OCI-M1 (cell line): Measurements from ENCODE around the gene ZNF701.
"Not testable (repeated sequence)": the region's sequence is repeated elsewhere in the genome, so short reads cannot be mapped to it uniquely, and the experiment has no call there.

Experiments used
- DNase-seq: peaks from one replicate; lab custom pipeline; 2025; lab: John Stamatoyannopoulos, UW

Gene ZNF701

DNA sequence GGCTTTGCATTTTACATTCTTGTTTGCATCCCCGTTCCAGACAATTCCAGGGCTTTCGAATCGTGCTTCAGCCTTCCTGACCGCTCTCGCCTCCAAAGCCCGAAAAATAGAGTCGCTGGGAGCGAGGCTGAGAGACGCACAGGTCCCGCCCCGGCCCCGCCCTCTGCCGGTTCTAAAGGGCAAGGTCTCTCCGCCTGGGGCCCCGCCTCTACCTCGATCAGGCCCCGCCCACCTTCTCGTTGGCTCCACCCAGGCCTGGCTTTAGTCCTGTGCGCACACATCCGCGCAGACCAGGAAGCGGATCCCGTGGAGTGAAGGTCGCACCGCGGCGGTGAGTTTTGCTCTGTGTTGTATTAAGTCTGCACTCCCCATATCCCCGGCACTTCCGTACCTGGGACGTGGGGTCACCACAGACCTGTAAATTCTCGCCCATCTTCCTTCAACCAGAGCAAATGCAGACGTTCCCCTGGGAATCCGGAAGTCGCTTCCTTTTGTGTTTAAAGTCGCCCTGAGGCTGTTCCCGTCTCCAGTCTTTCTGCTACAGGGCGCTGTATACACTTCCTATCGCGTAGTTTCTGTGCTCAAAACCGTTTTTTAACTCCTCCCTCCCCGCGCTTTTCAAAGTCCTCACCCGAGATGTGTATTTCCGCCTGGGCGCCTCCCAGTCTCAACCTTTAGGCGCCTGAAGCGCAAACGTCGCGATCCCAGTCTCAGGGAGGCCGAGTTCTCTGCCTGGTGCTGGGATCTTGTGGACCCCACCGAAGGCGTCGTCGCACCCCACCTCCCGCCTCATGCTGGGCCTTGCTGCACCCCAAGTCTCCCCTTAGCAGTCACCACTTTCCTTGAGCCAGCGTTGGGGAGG, at the start of gene ZNF701:
Gene ZNF701 (plus strand): TSS at position 288 of the 862 bp plus-strand sequence. CDS start 3,861 bp downstream, outside the sequence.
- DNase-seq = peak; percentile 98

DNA sequence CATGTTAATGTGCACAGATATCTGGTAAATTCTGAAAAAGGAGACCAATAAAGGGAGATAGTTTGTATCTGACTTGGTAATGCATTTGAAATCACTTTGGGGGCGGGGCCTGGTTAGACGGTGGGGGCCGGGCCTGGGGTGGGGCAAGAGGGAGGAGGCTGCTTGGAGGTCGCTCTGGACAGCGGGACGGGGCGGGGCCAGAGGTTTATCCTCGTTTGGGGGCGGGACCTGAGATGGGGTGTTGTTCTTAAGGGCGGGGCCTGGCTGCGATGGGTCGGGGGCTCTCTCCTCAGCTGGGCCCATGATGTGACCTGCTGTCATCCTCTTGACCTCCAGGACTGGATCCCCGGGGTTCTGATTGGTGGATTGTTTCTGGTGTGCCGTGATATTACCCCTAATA, 47.5 kb upstream of the ZNF701 start:
- no peak for DNase-seq

DNA sequence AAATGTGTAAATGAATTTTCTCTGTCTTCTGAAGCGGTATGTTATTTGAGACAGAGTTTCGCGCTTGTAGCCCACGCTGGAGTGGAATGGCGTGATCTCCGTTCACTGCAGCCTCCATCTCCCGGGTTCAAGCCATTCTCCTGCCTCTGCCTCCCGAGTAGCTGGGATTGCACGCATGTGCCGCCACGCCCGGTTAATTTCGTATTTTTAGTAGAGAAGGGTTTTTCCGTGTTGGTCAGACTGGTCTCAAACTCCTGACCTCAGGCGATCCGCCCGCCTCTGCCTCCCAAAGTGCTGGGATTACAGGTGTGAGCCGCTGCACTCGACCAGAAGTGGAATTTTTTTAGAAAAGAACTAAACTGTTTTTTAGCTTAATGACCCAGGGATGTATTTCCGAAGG, 46.0 kb upstream of the ZNF701 start:
- DNase-seq = no peak

DNA sequence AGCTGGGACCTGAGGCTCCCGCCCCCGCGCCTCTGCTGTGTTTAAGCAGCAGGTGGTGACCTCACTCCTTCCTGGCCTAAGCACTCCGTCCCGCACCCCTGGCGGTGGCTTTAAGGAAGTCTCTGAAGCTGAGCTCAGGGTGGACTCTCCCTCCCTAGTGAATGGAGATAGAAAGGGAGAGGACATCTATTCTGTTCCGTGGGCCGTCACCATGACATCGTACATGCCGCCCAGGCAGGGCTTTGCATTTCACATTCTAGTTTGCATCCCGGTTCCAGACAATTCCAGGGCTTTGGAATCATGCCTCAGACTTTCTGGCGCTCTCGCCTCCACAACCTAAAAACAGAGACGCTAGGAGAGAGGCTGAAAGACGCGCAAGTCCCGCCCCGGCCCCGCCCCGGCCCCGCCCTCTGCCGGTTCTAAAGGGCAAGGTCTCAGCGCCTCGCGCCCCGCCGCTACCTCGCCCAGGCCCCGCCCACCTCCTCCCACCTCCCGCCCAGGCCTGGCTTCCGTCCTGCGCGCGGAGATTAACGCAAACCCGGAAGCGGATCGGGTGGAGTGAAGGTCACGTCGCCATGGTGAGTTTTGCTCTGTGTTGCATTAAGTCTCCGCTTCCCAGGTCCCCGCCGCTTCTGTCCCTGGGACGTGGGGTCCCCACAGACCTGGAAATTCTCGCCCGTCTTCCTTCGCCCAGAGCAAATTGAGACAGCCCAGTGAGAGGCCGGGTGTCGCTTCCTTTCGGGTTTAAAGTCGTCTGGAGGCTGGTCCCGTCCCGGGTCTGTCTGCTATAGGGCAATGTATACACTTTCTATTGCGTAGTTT, 42.7 kb upstream of the ZNF701 start, which contains the start of gene ZNF808:
Gene ZNF808 (plus strand): TSS at position 535 of the 822 bp plus-strand sequence. CDS start 15,617 bp downstream, outside the sequence.
- DNase-seq = peak; percentile 97

DNA sequence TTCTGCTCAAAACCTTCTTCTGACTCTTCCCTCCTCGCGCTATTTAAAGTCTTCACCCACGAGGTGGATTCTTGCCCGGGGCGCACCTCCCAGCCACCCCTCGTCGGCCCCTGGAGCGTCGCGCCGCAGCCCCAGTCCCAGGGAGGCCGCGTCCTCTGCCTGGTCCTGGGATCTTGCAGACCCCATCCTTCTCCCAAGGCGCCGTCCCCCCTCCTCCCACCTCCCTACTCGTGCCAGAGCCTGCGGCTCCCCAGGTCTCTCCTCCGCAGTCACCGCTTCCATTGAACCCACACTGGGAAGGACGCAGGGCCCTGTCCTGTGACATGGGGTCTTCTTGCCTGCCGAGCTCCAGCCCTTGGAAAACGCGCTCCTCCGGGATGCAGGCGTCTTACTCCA, 42.1 kb upstream of the ZNF701 start:
- no peak for DNase-seq

DNA sequence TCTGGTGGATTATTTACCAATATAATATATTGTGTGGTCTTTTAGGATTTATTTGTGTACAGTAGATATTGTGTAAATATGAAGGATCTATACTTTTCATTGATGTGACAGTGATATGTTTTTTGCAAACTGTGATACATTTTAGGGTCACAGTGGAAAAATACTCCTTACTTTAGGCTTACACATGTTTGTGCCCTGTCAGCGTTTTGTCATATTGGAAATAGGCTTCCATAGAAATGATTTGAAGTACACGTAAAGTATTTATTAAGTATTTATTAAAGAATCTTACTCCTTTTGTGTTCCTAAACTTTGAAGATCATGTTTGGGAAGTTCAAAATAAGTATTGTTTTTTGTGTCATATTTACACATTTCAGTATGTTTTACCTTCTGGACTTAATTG, 37.6 kb upstream of the ZNF701 start:
- no peak for DNase-seq

DNA sequence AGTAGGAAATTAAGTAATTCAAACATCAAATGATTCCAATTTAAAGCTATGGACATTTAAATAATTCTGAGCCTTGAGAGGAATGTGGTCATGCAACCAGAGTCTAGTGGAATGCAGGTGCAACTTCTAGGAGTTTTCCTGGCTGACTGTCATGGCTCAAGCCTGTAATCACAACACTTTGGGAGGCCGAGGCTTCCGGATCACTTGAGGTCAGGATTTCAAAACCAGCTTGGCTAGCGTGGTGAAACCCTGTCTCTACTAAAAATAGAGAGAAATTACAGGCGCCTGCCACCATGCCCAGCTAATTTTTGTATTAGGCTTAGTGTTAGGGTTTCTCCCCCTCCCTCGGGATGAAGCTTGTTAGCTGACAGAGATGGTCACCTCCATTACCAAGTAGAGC, 36.2 kb upstream of the ZNF701 start:
- no peak for DNase-seq

DNA sequence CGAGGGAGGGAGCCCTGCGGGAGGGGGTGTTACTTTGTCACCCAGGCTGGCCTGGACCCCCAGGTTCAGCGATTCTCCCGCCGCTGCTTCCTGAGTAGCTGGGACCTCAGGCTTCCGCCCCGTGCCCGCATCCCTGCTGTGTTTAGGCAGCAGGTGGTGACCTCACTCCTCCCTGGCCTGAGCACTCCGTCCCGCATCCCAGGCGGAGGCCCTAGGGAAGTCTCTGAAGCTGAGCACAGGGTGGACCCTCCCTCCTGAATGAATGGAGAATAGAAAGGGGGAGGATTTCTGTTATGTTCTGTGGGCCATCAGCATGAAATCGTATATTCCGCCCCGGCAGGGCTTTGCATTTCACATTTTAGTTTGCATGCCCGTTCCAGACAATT, 34.7 kb upstream of the ZNF701 start:
- DNase-seq = not testable (repeated sequence)

DNA sequence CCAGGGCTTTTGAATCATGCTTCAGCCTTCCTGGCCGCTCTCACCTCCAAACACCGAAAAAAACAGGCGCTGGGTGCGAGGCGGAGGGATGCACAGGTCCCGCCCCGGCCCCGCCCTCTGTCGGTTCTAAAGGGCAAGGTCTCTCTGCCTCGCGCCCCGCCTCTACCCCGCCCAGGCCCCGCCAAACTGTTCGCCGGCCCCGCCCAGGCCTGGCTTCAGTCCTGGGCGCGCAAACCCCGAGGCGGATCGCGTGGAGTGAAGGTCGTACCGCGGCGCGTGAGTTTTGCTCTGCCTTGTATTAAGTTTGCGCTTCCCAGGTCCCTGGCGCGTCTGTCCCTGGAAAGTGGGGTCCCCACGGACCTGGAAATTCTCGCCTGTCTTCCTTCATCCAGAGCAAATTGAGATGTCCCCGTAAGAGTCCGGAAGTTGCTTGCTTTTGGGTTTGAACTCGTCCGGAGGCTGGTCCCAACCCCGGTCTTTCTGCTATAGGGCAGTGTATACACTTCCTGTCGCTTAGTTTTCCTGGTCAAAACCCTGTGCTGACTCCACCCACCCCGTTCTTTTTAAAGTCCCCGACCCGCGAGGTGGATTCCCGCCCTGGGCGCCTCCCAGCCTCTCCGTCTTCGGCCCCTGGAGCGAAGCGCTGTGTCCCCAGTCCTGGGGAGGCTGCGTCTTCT, 34.2 kb upstream of the ZNF701 start:
- DNase-seq = peak; percentile 96

DNA sequence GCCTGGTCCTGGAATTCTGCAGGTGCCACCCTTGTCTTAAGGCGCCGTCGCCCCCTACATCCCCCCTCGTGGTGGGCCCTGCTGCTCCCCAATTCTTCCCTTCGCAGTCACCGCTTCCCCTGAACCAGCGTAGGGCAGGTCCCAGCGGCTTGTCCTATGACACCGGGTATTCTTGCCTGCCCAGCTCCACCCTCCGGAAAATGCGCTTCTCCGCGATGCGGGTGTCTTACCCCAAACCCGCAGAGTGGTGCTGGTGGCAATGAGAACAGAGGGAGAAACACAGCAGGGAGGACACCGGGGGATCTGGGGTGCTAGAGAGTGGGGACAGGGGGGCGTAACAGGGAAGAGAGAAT, 33.7 kb upstream of the ZNF701 start:
- peak; percentile 63 for DNase-seq

DNA sequence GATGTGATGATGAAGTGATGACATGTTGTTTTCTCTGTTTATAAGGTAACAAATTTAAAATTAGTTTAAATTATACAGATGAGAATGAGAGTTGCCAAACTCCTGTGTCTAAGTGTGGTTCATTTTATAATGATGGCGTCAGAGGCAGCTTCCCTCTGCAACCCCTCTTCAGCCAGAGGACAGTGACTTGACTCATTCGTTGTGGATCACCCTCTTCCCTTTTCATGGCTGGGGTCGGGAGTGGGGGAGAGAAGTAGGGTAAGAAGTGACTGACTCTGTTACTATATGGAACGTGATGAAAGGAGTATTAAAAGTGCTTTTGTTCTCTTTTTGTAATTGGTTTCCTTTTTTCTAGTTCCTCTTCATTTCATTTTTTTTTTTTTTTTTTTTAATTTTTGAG, 31.3 kb upstream of the ZNF701 start:
- not testable (repeated sequence) for DNase-seq

DNA sequence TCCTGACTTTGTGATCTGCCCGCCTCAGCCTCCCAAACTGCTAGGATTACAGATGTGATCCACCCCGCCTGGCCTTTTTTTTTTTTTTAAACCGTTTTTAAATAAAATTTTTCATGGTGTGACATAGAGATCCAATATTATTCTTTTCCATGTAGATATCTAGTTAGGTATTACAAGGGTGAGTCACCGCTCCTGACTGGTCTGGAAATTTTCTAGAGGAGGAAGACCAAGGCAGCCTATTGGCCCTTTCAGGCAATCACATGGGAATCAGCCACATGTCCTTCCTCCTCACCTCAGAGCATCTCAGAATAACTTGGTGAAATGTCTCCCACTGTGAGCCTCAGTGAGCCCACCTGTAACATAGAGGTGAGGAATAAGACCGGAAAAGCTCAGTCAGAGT, 28.9 kb upstream of the ZNF701 start:
- not testable (repeated sequence) for DNase-seq

DNA sequence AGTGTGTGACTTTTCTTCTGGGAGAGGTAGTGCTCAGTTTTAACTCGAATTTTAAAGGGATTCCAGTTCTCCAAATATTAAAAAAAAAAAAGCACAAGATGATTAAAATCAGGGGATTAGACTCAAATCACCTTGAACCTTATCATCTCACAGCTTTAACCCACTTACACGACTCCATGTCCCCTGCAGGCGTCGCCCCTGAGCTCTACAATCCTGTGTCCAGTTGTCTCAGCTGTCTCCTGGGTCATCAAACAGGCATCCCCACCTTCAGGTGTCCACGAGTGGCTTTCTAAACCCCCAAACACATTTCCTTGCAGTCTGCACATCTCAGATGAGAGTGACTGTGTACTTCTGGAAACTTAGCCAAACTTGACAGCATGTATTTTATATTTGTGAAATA, 28.5 kb upstream of the ZNF701 start:
- DNase-seq = no peak

DNA sequence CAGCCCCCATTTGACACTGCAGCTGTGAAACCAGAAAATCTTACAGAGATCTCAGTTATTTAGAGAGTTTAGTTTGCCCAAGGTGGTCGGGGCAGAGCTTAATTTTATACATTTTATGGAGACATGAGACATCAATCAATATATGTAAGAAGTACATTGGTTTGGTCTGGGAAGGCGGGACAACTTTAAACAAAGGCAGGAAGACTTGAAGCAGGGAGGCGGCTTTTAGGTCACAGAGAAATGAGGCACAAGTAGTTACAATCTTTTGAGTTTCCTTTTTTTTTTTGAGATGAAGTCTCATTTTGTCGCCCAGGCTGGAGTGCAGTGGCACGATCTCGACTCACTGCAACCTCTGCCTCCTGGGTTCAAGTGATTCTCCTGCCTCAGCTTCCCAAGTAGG, 27.5 kb upstream of the ZNF701 start:
- DNase-seq = not testable (repeated sequence)

DNA sequence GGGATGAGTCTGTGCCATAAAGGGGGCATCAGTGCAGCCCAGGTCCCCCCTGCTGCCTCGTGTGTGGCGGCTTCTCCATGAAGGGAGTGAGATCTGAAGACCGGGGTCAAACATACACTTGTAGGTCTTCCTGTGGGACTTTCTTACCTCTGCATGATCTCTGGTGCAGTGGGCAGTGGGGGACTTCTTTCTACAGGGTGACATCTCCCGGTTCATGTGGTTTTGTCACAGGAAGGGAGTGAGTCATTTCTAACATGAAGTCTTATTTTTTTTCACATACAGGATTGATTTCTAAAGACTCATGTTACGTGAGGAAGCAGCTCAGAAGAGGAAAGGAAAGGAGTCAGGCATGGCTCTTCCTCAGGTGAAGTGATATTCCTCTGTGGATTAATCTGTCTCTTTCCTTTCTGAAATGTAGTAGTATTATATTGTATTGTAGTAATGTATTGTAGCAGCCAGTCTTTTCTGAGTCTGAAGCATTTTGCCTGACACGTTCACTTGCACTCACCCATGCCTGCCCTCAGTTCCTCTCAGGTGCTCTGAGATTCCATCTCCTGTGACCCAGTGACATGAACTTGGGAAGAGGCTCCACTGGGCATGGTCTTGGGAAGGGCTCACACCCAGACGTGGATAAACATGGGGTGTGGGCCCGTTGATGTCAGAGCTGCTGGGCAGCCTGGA, 27.0 kb upstream of the ZNF701 start:
- no peak for DNase-seq

DNA sequence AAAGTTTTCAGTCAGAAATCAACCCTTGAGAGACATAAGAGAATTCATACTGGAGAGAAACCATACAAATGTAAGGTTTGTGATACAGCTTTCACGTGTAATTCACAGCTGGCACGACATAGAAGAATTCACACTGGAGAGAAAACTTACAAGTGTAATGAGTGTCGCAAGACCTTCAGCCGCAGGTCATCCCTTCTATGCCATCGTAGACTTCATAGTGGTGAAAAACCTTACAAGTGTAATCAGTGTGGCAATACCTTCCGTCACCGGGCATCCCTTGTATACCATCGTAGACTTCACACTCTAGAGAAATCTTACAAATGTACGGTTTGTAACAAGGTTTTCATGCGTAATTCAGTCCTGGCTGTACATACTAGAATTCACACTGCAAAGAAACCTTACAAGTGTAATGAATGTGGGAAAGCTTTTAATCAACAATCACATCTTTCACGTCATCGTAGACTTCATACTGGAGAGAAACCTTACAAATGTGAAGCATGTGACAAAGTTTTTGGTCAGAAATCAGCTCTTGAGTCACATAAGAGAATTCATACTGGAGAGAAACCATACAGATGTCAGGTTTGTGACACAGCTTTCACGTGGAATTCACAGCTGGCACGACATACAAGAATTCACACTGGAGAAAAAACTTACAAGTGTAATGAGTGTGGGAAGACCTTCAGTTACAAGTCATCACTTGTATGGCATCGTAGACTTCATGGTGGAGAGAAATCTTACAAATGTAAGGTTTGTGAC, 15.7 kb upstream of the ZNF701 start:
- DNase-seq = peak; percentile 9

DNA sequence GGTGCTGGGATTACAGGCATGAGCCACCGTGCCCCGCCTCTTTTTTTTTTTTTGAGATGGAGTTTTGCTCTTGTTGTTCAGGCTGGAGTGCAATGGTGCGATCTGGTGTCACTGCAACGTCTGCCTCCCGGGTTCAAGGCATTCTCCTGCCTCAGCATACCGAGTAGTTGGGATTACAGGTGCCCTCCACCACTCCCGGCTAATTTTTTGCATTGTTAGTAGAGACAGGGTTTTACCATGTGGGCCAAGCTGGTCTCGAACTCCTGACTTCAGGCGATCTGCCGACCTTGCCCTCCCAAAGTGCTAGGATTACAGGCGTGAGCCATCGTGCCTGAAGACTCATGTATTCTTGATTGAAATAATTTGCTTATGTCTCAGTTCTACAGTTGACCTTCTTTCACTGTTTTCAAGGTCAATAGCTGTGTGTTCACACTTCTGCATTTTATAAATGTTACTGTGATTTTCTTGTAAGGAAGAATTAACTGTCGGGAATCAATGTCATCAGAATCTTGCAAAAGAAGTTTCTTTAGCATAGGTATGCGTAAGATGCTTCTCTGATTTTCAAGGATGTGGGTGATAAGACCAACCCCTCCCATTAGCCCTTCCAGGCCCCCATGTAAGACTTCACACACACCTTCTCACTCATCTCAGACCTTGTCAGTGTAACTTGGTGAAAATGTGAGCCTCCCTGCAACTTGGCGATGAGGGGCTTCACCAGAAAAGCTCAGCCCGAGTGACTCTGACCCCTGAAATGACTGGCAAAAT, 12.7 kb upstream of the ZNF701 start:
- DNase-seq = no peak

DNA sequence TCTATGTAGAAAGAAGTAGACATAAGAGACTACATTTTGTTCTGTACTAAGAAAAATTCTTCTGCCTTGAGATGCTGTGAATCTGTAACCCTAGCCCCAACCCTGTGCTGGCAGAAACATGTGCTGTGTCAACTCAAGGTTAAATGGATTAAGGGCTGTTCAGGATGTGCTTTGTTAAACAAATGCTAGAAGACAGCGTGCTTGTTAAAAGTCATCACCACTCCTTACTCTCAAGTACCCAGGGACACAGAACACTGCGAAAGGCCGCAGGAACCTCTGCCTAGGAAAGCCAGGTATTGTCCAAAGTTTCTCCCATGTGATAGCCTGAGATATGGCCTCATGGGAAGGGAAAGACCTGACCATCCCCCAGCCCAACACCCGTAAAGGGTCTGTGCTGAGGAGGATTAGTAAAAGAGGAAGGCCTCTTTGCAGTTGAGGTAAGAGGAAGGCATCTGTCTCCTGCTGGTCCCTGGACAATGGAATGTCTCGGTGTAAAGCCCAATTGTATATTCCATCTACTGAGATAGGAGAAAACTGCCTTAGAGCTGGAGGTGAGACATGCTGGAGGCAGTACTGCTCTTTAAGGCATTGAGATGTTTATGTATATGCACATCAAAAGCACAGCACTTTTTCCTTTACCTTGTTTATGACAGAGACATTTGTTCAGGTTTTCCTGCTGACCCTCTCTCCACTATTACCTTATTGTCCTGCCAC, 11.2 kb upstream of the ZNF701 start:
- not testable (repeated sequence) for DNase-seq

DNA sequence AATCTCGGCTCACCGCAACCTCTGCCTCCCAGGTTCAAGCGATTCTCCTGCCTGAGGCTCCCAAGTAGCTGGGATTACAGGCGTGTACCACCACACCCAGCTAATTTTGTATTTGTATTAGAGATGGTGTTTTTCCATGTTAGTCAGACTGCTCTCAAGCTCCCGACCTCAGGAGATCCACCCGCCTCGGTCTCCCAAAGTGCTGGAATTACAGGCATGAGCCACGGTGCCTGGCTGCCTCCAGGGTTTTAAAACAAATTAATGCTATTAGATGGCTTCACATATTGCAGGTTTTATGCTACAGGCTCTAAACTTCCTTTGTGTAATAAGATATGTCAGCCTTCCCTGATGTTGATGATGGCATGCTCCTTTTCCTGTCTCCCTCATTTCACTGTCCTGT, 8.5 kb upstream of the ZNF701 start:
- DNase-seq = not testable (repeated sequence)

DNA sequence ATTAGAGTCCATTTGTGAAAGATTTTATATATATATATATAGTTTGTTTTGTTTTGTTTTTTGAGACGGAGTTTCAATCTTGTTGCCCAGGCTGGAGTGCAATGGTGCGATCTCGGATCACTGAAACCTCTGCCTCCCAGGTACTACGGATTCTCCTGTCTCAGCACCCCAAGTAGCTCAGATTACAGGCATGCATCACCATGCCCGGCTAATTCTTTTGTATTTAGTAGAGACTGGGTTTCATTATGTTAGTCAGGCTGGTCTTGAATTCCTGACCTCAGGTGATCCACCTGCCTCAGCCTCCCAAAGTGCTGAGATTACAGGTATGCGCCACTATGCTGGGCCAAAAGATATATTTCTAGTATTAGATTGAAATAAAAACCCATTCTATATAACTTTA, 4.0 kb upstream of the ZNF701 start:
- no peak for DNase-seq
